ENCODE results near the gene KRTAP4-7. TPM values are rescaled to one million over a fixed set of nuclear protein-coding genes. Genes with fewer than 3 reads are reported as not detected.
"Not testable (repeated sequence)": the region's sequence is repeated elsewhere in the genome, so short reads cannot be mapped to it uniquely, and the experiment has no call there.

The KRTAP4-7 gene
- total RNA-seq, 1 donor from 2014 or later, result not detected

DNA sequence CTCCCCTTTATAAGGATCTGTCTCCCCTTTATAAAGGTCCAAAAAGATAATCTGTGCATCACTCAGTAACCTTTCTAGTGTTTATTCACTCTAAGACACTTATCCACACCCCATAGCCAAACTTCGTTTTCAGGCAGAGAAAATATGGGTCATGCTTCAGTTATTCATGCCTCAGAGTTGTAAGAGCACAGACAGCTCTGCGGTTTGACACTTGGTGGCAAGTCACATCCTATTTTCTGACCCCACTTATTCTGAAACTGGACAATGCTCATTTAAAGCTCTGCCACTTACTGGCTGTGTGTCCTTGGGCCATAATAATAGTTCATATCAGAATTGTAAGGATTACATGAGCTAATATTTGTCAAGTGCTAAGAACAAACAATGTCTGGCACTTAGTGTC lies 34.8 kb upstream of the KRTAP4-7 start:
- intact Hi-C loops (cut with DNase I), result no loop called here
- Histone ChIP-seq H3K9me3 (no peaks in the 10 kb centered on the region), H3K4me1 (no peaks in the 10 kb centered on the region), H3K27me3 (peaks cover 11% of the 10 kb centered on the region), H3K36me3 (no peaks in the 10 kb centered on the region), H3K27ac (no peak overlapping the region), H3K4me3 (no peak overlapping the region)
- no peak for DNase-seq
- ATAC-seq, result no peak
- TF ChIP-seq CTCF (IDR thresholded peaks at IDR 0.05), result no peak

- intact Hi-C loops (cut with DNase I), result no loop called here
- DNase-seq (no peak), ATAC-seq (no peak)
- no peaks in the 10 kb centered on the region for H3K9me3 ChIP-seq
- no peak for TF ChIP-seq CTCF (IDR thresholded peaks at IDR 0.05)
- no peaks in the 10 kb centered on the region for H3K4me1 ChIP-seq
- H3K27me3 ChIP-seq, result no peaks in the 10 kb centered on the region
- no peak overlapping the region for H3K4me3 ChIP-seq
- no peaks in the 10 kb centered on the region for H3K36me3 ChIP-seq
- no peak overlapping the region for H3K27ac ChIP-seq
Observed at GRCh38 chr17:41052566-41052965, 31.4 kb upstream of the KRTAP4-7 start.

GRCh38 chr17:41054025-41054424 lies 29.9 kb upstream of the KRTAP4-7 start:
- intact Hi-C loops (cut with DNase I), result no loop called here
- no peaks in the 10 kb centered on the region for H3K36me3 ChIP-seq
- H3K4me3 ChIP-seq, result no peak overlapping the region
- DNase-seq (no peak), ATAC-seq (peak; percentile 66)
- H3K4me1 ChIP-seq, result no peaks in the 10 kb centered on the region
- no peaks in the 10 kb centered on the region for H3K27me3 ChIP-seq
- no peak for TF ChIP-seq CTCF (IDR thresholded peaks at IDR 0.05)
- H3K9me3 ChIP-seq, result no peaks in the 10 kb centered on the region
- no peak overlapping the region for H3K27ac ChIP-seq

DNA sequence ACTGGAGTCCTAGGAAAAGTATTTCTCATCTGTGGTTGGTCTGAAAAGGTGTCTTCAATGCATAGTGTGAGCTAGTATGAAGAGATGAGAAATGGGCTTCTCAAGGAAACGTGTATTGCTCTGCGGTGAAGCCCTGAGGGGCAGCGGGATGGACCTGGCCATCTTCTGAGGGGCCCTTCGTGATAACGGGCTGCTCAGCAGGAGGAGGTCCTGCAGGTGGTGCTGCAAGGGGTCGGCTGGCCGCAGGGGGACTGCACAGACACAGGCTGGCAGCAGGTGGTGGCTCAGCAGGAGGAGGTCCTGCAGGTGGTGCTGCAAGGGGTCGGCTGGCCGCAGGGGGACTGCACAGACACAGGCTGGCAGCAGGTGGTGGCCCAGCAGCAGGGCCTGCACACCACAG lies 29.4 kb upstream of the KRTAP4-7 start:
- ATAC-seq; intact Hi-C loops (cut with DNase I): not testable (repeated sequence)

GRCh38 chr17:41055130-41055529 lies 28.8 kb upstream of the KRTAP4-7 start, which contains the start of gene KRTAP2-2:
Gene KRTAP2-2 (minus strand): TSS chr17:41055230. CDS start chr17:41055211, 19 bp downstream.
- H3K9me3 ChIP-seq; H3K4me3 ChIP-seq; H3K27me3 ChIP-seq; ATAC-seq; intact Hi-C loops (cut with DNase I); H3K36me3 ChIP-seq; H3K27ac ChIP-seq; DNase-seq; H3K4me1 ChIP-seq: not testable (repeated sequence)

More for the DNA sequence above, 29.4 kb upstream of the KRTAP4-7 start:
- H3K4me3 ChIP-seq, H3K9me3 ChIP-seq, H3K27ac ChIP-seq, H3K4me1 ChIP-seq, DNase-seq, H3K36me3 ChIP-seq, H3K27me3 ChIP-seq: not testable (repeated sequence)

- Histone ChIP-seq H3K9me3 (no peaks in the 10 kb centered on the region), H3K4me3 (no peak overlapping the region), H3K27me3 (peaks cover 9% of the 10 kb centered on the region), H3K4me1 (no peaks in the 10 kb centered on the region), H3K27ac (no peak overlapping the region), H3K36me3 (no peaks in the 10 kb centered on the region)
- no peak for DNase-seq
- ATAC-seq, result no peak
- intact Hi-C loops (cut with DNase I), result no loop called here
- TF ChIP-seq CTCF (IDR thresholded peaks at IDR 0.05), result no peak
Observed at GRCh38 chr17:41057547-41057946, 26.4 kb upstream of the KRTAP4-7 start.

GRCh38 chr17:41058741-41059140 lies 25.2 kb upstream of the KRTAP4-7 start:
- intact Hi-C loops (cut with DNase I), result no loop called here
- H3K36me3 ChIP-seq, result no peaks in the 10 kb centered on the region
- H3K4me1 ChIP-seq, result no peaks in the 10 kb centered on the region
- ATAC-seq, result no peak
- TF ChIP-seq CTCF (IDR thresholded peaks at IDR 0.05), result no peak
- no peak for DNase-seq
- no peak overlapping the region for H3K4me3 ChIP-seq
- H3K27me3 ChIP-seq, result peaks cover 12% of the 10 kb centered on the region
- H3K9me3 ChIP-seq, result no peaks in the 10 kb centered on the region
- H3K27ac ChIP-seq, result no peak overlapping the region

- H3K27me3 ChIP-seq, result peaks cover 12% of the 10 kb centered on the region
- DNase-seq; H3K36me3 ChIP-seq; H3K4me3 ChIP-seq; H3K27ac ChIP-seq; intact Hi-C loops (cut with DNase I); H3K4me1 ChIP-seq; H3K9me3 ChIP-seq: not testable (repeated sequence)
- ATAC-seq, result peak; percentile 47
Observed at GRCh38 chr17:41059276-41060051, 24.5 kb upstream of the KRTAP4-7 start.

All from upper lobe of right lung (tissue), 1 donor.